H9 (cell line): ENCODE data around the gene C17orf114.

Experiments
- DNase-seq: peaks from one replicate; pipeline ENCODE4 v3.0.0-alpha.2; 2017
- H2AFZ ChIP-seq: one replicate; pipeline ENCODE4 v1.6.1; 2013; ENCODE audit warnings: mild to moderate bottlenecking, low read length, control low read depth, moderate library complexity
- H2AK5ac ChIP-seq: 2 replicates; pipeline ENCODE4 v1.6.1; 2013; ENCODE audit warnings: low read length, control low read depth, mixed read lengths; ENCODE audit not compliant: insufficient read length
- H2BK120ac ChIP-seq: one replicate; pipeline ENCODE4 v1.6.1; 2013; ENCODE audit warnings: low read depth, mild to moderate bottlenecking, low read length, control low read depth, inconsistent platforms; ENCODE audit not compliant: poor library complexity, severe bottlenecking
- H2BK12ac ChIP-seq: 2 replicates; pipeline ENCODE4 v1.6.1; 2013; ENCODE audit warnings: low read length, control low read depth, mixed read lengths, low read depth; ENCODE audit not compliant: insufficient read length
- H2BK15ac ChIP-seq: 2 replicates; pipeline ENCODE4 v1.6.1; 2013; ENCODE audit warnings: low read depth, low read length, control low read depth
- H2BK20ac ChIP-seq: one replicate; pipeline ENCODE4 v1.6.1; 2013; ENCODE audit warnings: low read depth, mild to moderate bottlenecking, low read length, control low read depth, inconsistent platforms; ENCODE audit not compliant: poor library complexity, severe bottlenecking
- H2BK5ac ChIP-seq: 2 replicates; pipeline ENCODE4 v1.6.1; 2013; ENCODE audit warnings: low read length, control low read depth, mixed read lengths; ENCODE audit not compliant: insufficient read length
- H3K14ac ChIP-seq: 2 replicates; pipeline ENCODE4 v1.6.1; 2013; ENCODE audit warnings: low read length, control low read depth; ENCODE audit not compliant: insufficient read depth
- H3K18ac ChIP-seq: 2 replicates; pipeline ENCODE4 v1.6.1; 2013; ENCODE audit warnings: low read depth, mild to moderate bottlenecking, mixed read lengths, low read length, control low read depth; ENCODE audit not compliant: insufficient read length
- H3K23ac ChIP-seq: 2 replicates; pipeline ENCODE4 v1.6.1; 2013; ENCODE audit warnings: low read length, control low read depth, mixed read lengths, low read depth; ENCODE audit not compliant: insufficient read length
- H3K23me2 ChIP-seq: 2 replicates; pipeline ENCODE4 v1.6.1; 2013; ENCODE audit warnings: low read depth, mild to moderate bottlenecking, mixed read lengths, low read length, control low read depth; ENCODE audit not compliant: insufficient read length, poor library complexity, severe bottlenecking
- H3K27ac ChIP-seq: 2 replicates; pipeline ENCODE4 v1.5.1; 2013; ENCODE audit warnings: low read length, control low read depth, mixed read lengths, low read depth; ENCODE audit not compliant: insufficient read length
- H3K27me3 ChIP-seq: 2 replicates; pipeline ENCODE4 v1.6.1; 2013; ENCODE audit warnings: low read length, control low read depth, inconsistent platforms; ENCODE audit not compliant: insufficient read depth
- H3K4ac ChIP-seq: 2 replicates; pipeline ENCODE4 v1.6.1; 2013; ENCODE audit warnings: low read depth, mild to moderate bottlenecking, control low read depth, inconsistent platforms, low read length, moderate library complexity
- H3K4me1 ChIP-seq: 2 replicates; pipeline ENCODE4 v1.6.1; 2013; ENCODE audit warnings: low read length, control low read depth, inconsistent platforms; ENCODE audit not compliant: insufficient read depth
- H3K4me2 ChIP-seq: 2 replicates; pipeline ENCODE4 v1.6.1; 2013; ENCODE audit warnings: low read length, control low read depth, mixed read lengths; ENCODE audit not compliant: insufficient read length, insufficient read depth
- H3K56ac ChIP-seq: 2 replicates; pipeline ENCODE4 v1.6.1; 2013; ENCODE audit warnings: low read depth, mild to moderate bottlenecking, mixed read lengths, low read length, control low read depth; ENCODE audit not compliant: insufficient read length
- H3K79me1 ChIP-seq: 2 replicates; pipeline ENCODE4 v1.6.1; 2013; ENCODE audit warnings: low read depth, mild to moderate bottlenecking, moderate library complexity, low read length, control low read depth, inconsistent platforms; ENCODE audit not compliant: insufficient read depth, poor library complexity, severe bottlenecking
- H3K79me2 ChIP-seq: 2 replicates; pipeline ENCODE4 v1.6.1; 2013; ENCODE audit warnings: low read length, control low read depth, inconsistent platforms; ENCODE audit not compliant: insufficient read depth
- H3K9ac ChIP-seq: 2 replicates; pipeline ENCODE4 v1.6.1; 2013; ENCODE audit warnings: low read length, control low read depth, mixed read lengths; ENCODE audit not compliant: insufficient read length; ENCODE audit errors: extremely low read depth
- H3K9me3 ChIP-seq: one replicate; pipeline ENCODE4 v1.6.1; 2013; ENCODE audit warnings: low read depth, low read length, inconsistent platforms; ENCODE audit not compliant: control insufficient read depth
- H3T11ph ChIP-seq: one replicate; pipeline ENCODE4 v1.6.1; 2013; ENCODE audit warnings: mild to moderate bottlenecking, low read length, control low read depth, inconsistent platforms
- H4K20me1 ChIP-seq: one replicate; pipeline ENCODE4 v1.6.1; 2013; ENCODE audit not compliant: control insufficient read depth, insufficient read length, insufficient read depth
- H4K5ac ChIP-seq: 2 replicates; pipeline ENCODE4 v1.6.1; 2013; ENCODE audit warnings: low read depth, mild to moderate bottlenecking, mixed read lengths, low read length, control low read depth; ENCODE audit not compliant: insufficient read length
- H4K8ac ChIP-seq: replicated peaks from 2 replicates; pipeline ENCODE4 v1.6.1; 2013; ENCODE audit warnings: low read length, control low read depth, mixed read lengths, low read depth; ENCODE audit not compliant: insufficient read length
- H4K91ac ChIP-seq: 2 replicates; pipeline ENCODE4 v1.6.1; 2013; ENCODE audit warnings: low read depth, mild to moderate bottlenecking, moderate library complexity, mixed read lengths, low read length, control low read depth; ENCODE audit not compliant: insufficient read length
- H3K27ac Mint-ChIP-seq, 3 experiments: 2 replicates in 2 of 3; 3 replicates in 1 of 3; pipeline ENCODE4 v1.8.0; 2020 to 2021; ENCODE audit warnings: mixed read lengths in 3 of 3, mild to moderate bottlenecking in 1 of 3, moderate library complexity in 1 of 3
- H3K27me3 Mint-ChIP-seq: 2 replicates; pipeline ENCODE4 v1.8.0; 2021; ENCODE audit warnings: low read depth, mild to moderate bottlenecking, moderate library complexity, mixed read lengths
- H3K36me3 Mint-ChIP-seq, 3 experiments: 2 replicates in 2 of 3; 3 replicates in 1 of 3; pipeline ENCODE4 v1.8.0; 2020 to 2021; ENCODE audit warnings: low read depth in 3 of 3, mixed read lengths in 3 of 3; ENCODE audit not compliant: insufficient read depth in 1 of 3
- H3K4me1 Mint-ChIP-seq, 2 experiments: 2 replicates each; pipeline ENCODE4 v1.8.0; 2020; ENCODE audit warnings: mixed read lengths in 2 of 2
- H3K4me3 Mint-ChIP-seq, 2 experiments: 2 replicates in 1 of 2; 3 replicates in 1 of 2; pipeline ENCODE4 v1.8.0; 2020 to 2021; ENCODE audit warnings: mild to moderate bottlenecking in 2 of 2, mixed read lengths in 2 of 2, moderate library complexity in 1 of 2
- H3K9me3 Mint-ChIP-seq, 2 experiments: 2 replicates in 1 of 2; 3 replicates in 1 of 2; pipeline ENCODE4 v1.8.0; 2020; ENCODE audit warnings: mild to moderate bottlenecking in 2 of 2, mixed read lengths in 2 of 2, moderate library complexity in 1 of 2
- CTCF ChIP-seq: fragments of 200-600 bp; sonication (generic); conservative IDR thresholded peaks from 3 replicates; pipeline ENCODE4 v1.8.0; 2021; ENCODE audit warnings: antibody characterized with exemption, mild to moderate bottlenecking
- WGBS: extraction: QIAGEN DNeasy Blood & Tissue Kit; methylation state at CpG from one replicate; pipeline ENCODE4 v1.1.7; 2013; ENCODE audit warnings: missing lambda C conversion rate, low lambda C conversion rate, mixed read lengths; ENCODE audit not compliant: insufficient read length; ENCODE audit errors: extremely low coverage; 5-methylcytosine and 5-hydroxymethylcytosine counted together

Gene C17orf114

DNA sequence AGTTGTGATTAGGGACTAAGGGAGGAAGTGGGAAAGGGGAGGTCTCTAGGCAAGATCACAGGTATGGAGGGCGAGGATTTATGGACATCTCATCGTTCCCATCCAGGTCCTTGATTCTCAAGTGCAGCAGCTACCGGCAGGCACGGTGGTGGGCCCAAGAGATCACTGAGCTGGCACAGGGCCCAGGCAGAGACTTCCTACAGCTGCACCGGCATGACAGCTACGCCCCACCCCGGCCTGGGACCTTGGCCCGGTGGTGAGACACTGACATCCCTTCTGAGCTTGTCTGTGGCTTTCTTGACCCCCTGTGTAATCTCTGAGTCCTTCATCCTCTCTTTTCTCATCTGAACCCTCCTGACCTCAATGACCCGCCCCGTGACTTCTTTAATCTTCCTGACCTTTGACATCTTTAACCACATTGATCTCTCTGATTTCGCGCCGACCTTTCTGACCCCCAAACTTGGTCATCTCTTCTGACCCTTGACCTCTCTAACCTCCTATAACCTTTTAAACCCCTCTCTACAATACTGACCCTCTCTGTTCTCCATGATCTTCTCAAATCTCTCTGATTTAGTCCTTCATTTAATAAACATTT is 8.7 kb upstream of the C17orf114 start:
- Histone ChIP-seq H3K23ac (no peak overlapping the region), H2BK5ac (no peak overlapping the region), H4K5ac (no peak overlapping the region), H3T11ph (no peak overlapping the region), H3K79me2 (no peaks in the 10 kb centered on the region), H3K27ac (no peak overlapping the region), H3K27me3 (no peaks in the 10 kb centered on the region), H3K4me2 (no peak overlapping the region), H2BK15ac (no peak overlapping the region), H4K20me1 (no peaks in the 10 kb centered on the region), H3K79me1 (no peaks in the 10 kb centered on the region), H2BK12ac (no peak overlapping the region), H3K9me3 (no peaks in the 10 kb centered on the region), H3K14ac (no peak overlapping the region), H3K56ac (no peak overlapping the region), H3K4ac (no peak overlapping the region), H3K9ac (no peak overlapping the region), H3K23me2 (peaks cover 5% of the 10 kb centered on the region), H3K4me1 (no peaks in the 10 kb centered on the region), H2AK5ac (no peak overlapping the region), H2BK120ac (no peak overlapping the region), H4K91ac (no peak overlapping the region), H4K8ac (no peak overlapping the region), H2BK20ac (no peak overlapping the region), H3K18ac (no peak overlapping the region), H2AFZ (no peak overlapping the region)
- no peak overlapping the region for H3K4me3 Mint-ChIP-seq
- H3K36me3 Mint-ChIP-seq, result peaks cover 16 to 51% (median 39%) of the 10 kb centered on the region in 3 experiments
- no peak overlapping the region for H3K27ac Mint-ChIP-seq
- TF ChIP-seq CTCF, result no peak
- peaks cover 15 to 16% of the 10 kb centered on the region in 2 experiments for H3K4me1 Mint-ChIP-seq
- whole genome bisulfite sequencing, result no CpG with 5 or more reads among the region's 13 CpGs
- DNase-seq, result no peak
- no peaks in the 10 kb centered on the region; the same call in 1 of the 2 replicates for H3K27me3 Mint-ChIP-seq
- no peaks in the 10 kb centered on the region for H3K9me3 Mint-ChIP-seq
